ENCODE measurements around the gene TXNDC11. TPM values are rescaled to one million over a fixed set of nuclear protein-coding genes. Genes with fewer than 3 reads are reported as not detected.

Gene TXNDC11
- total and polyA plus RNA-seq, 10 of the 15 experiments (the other 5 are each of a cell fraction or from before 2014, with no cell fraction given), result 1.7 to 86.7 (median 54.4) TPM

- TF ChIP-seq FOS (IDR thresholded peaks at IDR 0.05; ENCODE audit: borderline replicate concordance, extremely low read depth, insufficient read length) (no peak), IRF3 (IDR thresholded peaks at IDR 0.05) (no peak), NFYB (IDR thresholded peaks at IDR 0.05; ENCODE audit: insufficient read depth, low read depth, low read length) (no peak)
These were observed 31.5 kb upstream of the TXNDC11 start (continued) for GRCh38 chr16:11774065-11774626.

- SMC1A ChIA-PET (ENCODE audit: uncharacterized antibody, unreplicated experiment), result interaction anchor here (0.8 to 5.5 kb wide), 7 partner anchors 10 to 35 kb away, joined by 3 to 58 read pairs (median 8); partner anchors contain the start of gene ZC3H7A
- RAD21 ChIA-PET (ENCODE audit: unreplicated experiment), result interaction anchor here (0.8 to 5.1 kb wide), 3 partner anchors 10 to 29 kb away, joined by 3 to 34 read pairs (median 29); partner anchors contain the start of gene ZC3H7A
- WGBS (ENCODE audit: insufficient coverage, insufficient replicate concordance, low lambda C conversion rate, missing lambda C conversion rate), result 2% methylated on average over 7 of the region's 7 CpGs
- H4K20me1 ChIP-seq (ENCODE audit: control insufficient read depth, insufficient read depth), result no peaks in the 10 kb centered on the region
- peaks cover 42% of the 10 kb centered on the region for H3K4me1 ChIP-seq (ENCODE audit: control insufficient read depth, insufficient read depth, low read length)
- peaks cover 22% of the 10 kb centered on the region for H3K79me2 ChIP-seq (ENCODE audit: control insufficient read depth, insufficient read depth, low read length)
- FAIRE-seq (peak; percentile 83), DNase-seq (ENCODE audit: low read depth, low spot score) (peak; percentile 58), ATAC-seq (peak; percentile 80)
- no peaks in the 10 kb centered on the region for H3K9me3 ChIP-seq (replicated peaks; ENCODE audit: control insufficient read depth, insufficient read depth, low read length)
- H3K27me3 ChIP-seq (replicated peaks in 1 of 2; ENCODE audit: control insufficient read depth in 2 of 2, insufficient read depth in 2 of 2, low read length in 1 of 2), result no peaks in the 10 kb centered on the region
- H3K4me2 ChIP-seq (ENCODE audit: control insufficient read depth, insufficient read depth), result peak overlapping the region; percentile 58
- peak overlapping the region; percentile 10; the same call in 1 of the 2 replicates for H3K9ac ChIP-seq (ENCODE audit: control insufficient read depth, insufficient read depth, low read length)
- H3K4me3 ChIP-seq, result peak overlapping the region; percentile 53
- BruUV-seq (replicated peaks), result TSS peak; percentile 44
- POLR2A ChIA-PET, result interaction anchor here (1.1 to 21.9 kb wide), 4 partner anchors 12 to 26 kb away, joined by 3 to 410 read pairs (median 17); partner anchors contain the start of genes TXNDC11 and ZC3H7A
- CTCF ChIA-PET, result interaction anchor here (1.2 to 4.2 kb wide), 3 partner anchors 13 to 44 kb away, joined by 3 to 34 read pairs (median 14); partner anchors contain the start of gene ZC3H7A
- intact Hi-C loops (cut with micrococcal nuclease; ENCODE audit: unreplicated experiment), result no loop called here
- H2AFZ ChIP-seq (ENCODE audit: control insufficient read depth, low read depth, low read length), result no peak overlapping the region
- H3K36me3 ChIP-seq (ENCODE audit: control insufficient read depth in 2 of 2, insufficient read depth in 2 of 2, low read length in 1 of 2), result peaks cover 8 to 42% of the 10 kb centered on the region in 2 experiments
- peak overlapping the region; percentile 60 for H3K27ac ChIP-seq (ENCODE audit: control insufficient read depth, insufficient read depth)
- in situ Hi-C loops (cut with MboI), result no loop called here
- TF ChIP-seq HDAC6 (IDR thresholded peaks at IDR 0.05; ENCODE audit: unreplicated experiment) (no peak), JUND (IDR thresholded peaks at IDR 0.05; ENCODE audit: low read depth, low read length) (no peak), ZNF384 (IDR thresholded peaks at IDR 0.05; ENCODE audit: borderline replicate concordance, low read depth, low read length) (peak; percentile 61; the same call in 1 of the 2 replicates), SMC3 (IDR thresholded peaks at IDR 0.05; ENCODE audit: borderline replicate concordance, low read length) (no peak), NR2F1 (conservative IDR thresholded peaks at IDR 0.05) (no peak), MEF2B (IDR thresholded peaks at IDR 0.05; ENCODE audit: partially characterized antibody, poor library complexity, severe bottlenecking) (no peak), BCLAF1 (IDR thresholded peaks at IDR 0.05) (no peak), NBN (IDR thresholded peaks at IDR 0.05) (no peak), RB1 (IDR thresholded peaks at IDR 0.05; ENCODE audit: borderline replicate concordance) (no peak), IRF3 (IDR thresholded peaks at IDR 0.05) (no peak), MEF2A (IDR thresholded peaks at IDR 0.05; ENCODE audit: insufficient read depth, low read depth, low read length) (no peak), WRNIP1 (IDR thresholded peaks at IDR 0.05; ENCODE audit: borderline replicate concordance, low read depth, low read length) (no peak), RAD21 (IDR thresholded peaks at IDR 0.05; ENCODE audit: insufficient read depth, low read depth, low read length) (no peak), SPI1 (IDR thresholded peaks at IDR 0.05; ENCODE audit: borderline replicate concordance, insufficient read depth, low read depth, low read length) (peak; percentile 99), TCF7 (IDR thresholded peaks at IDR 0.05; ENCODE audit: borderline replicate concordance) (no peak), PAX8 (IDR thresholded peaks at IDR 0.05) (no peak)
These were observed 26.2 kb upstream of the TXNDC11 start for GRCh38 chr16:11768849-11769248.
